Keratinocyte (primary cell): ENCODE data around the gene CHST13. TPM values are rescaled to one million over a fixed set of nuclear protein-coding genes. Genes with fewer than 3 reads are reported as not detected.

ENCODE experiments used
- DNase-seq: peaks from one replicate; pipeline ENCODE4 v3.0.0-alpha.2; 2011; ENCODE audit warnings: low read depth, missing footprints, low spot score
- FAIRE-seq: peaks from 2 replicates; lab custom pipeline; 2011; peaks lifted over from hg19 to GRCh38; lab: Jason Lieb, UNC
- H2AFZ ChIP-seq: 2 replicates; pipeline ENCODE4 v1.6.0; 2012; ENCODE audit warnings: low read length, control low read depth, inconsistent platforms; ENCODE audit not compliant: control insufficient read depth
- H3K27ac ChIP-seq: 2 replicates; pipeline ENCODE4 v1.5.1; 2011; ENCODE audit warnings: low read length; ENCODE audit not compliant: control insufficient read depth, insufficient read depth
- H3K27me3 ChIP-seq: 3 replicates; pipeline ENCODE4 v1.6.0; 2011; ENCODE audit warnings: low read length; ENCODE audit not compliant: control insufficient read depth, insufficient read depth; ENCODE audit errors: extremely low read depth
- H3K36me3 ChIP-seq, 2 experiments: 2 replicates in 1 of 2; 3 replicates in 1 of 2; pipeline ENCODE4 v1.5.1; 2011; ENCODE audit warnings: low read length in 2 of 2, mild to moderate bottlenecking in 1 of 2; ENCODE audit not compliant: control insufficient read depth in 2 of 2, insufficient read depth in 2 of 2; ENCODE audit errors: extremely low read depth in 1 of 2
- H3K4me1 ChIP-seq: 3 replicates; pipeline ENCODE4 v1.5.1; 2011; ENCODE audit warnings: low read length; ENCODE audit not compliant: control insufficient read depth, insufficient read depth; ENCODE audit errors: extremely low read depth
- H3K4me2 ChIP-seq: 3 replicates; pipeline ENCODE4 v1.6.0; 2011; ENCODE audit warnings: low read depth, low read length; ENCODE audit not compliant: control insufficient read depth, insufficient read depth; ENCODE audit errors: extremely low read depth
- H3K4me3 ChIP-seq, 3 experiments: fragments of 200-600 bp in 1 of 3; sonication (generic) in 1 of 3; 2 replicates in 2 of 3; 3 replicates in 1 of 3; pipeline ENCODE4 v1.5.1; 2011 to 2016; ENCODE audit warnings: low read length in 3 of 3, mild to moderate bottlenecking in 3 of 3, control low read depth in 2 of 3, inconsistent platforms in 1 of 3, low read depth in 1 of 3, mixed read lengths in 1 of 3, mixed run types in 1 of 3, moderate library complexity in 1 of 3; ENCODE audit not compliant: control insufficient read depth in 2 of 3, insufficient read depth in 2 of 3; ENCODE audit errors: extremely low read depth in 1 of 3
- H3K79me2 ChIP-seq: 2 replicates; pipeline ENCODE4 v1.6.0; 2012; ENCODE audit warnings: low read length; ENCODE audit not compliant: control insufficient read depth, insufficient read depth
- H3K9ac ChIP-seq: 3 replicates; pipeline ENCODE4 v1.6.0; 2011; ENCODE audit warnings: low read length; ENCODE audit not compliant: control insufficient read depth, insufficient read depth; ENCODE audit errors: extremely low read depth
- H3K9me1 ChIP-seq: 3 replicates; pipeline ENCODE4 v1.6.0; 2011; ENCODE audit warnings: low read length; ENCODE audit not compliant: control insufficient read depth, insufficient read depth; ENCODE audit errors: extremely low read depth
- H3K9me3 ChIP-seq: 2 replicates; pipeline ENCODE4 v1.5.1; 2012; ENCODE audit warnings: low read depth, low read length; ENCODE audit not compliant: control insufficient read depth
- H4K20me1 ChIP-seq: 3 replicates; pipeline ENCODE4 v1.6.0; 2011; ENCODE audit warnings: low read length; ENCODE audit not compliant: control insufficient read depth, insufficient read depth; ENCODE audit errors: extremely low read depth
- CTCF ChIP-seq, 3 experiments: IDR thresholded peaks in 1 of 3; conservative IDR thresholded peaks in 1 of 3; optimal IDR thresholded peaks in 1 of 3; 2 replicates in 2 of 3; 3 replicates in 1 of 3; pipeline versions ENCODE3 to v1.5.1; 2011; ENCODE audit warnings: low read length in 3 of 3, mild to moderate bottlenecking in 3 of 3, moderate library complexity in 2 of 3, control low read depth in 1 of 3, inconsistent platforms in 1 of 3; ENCODE audit not compliant: insufficient read depth in 2 of 3; ENCODE audit errors: extremely low read depth in 1 of 3
- EZH2 ChIP-seq: IDR thresholded peaks from one replicate; pipeline ENCODE4 v1.6.1; 2012; ENCODE audit warnings: inconsistent platforms, mild to moderate bottlenecking, low read length, moderate library complexity
- dilution Hi-C: fragments of 300-500 bp; cut with MboI; formaldehyde crosslinking; loops from one replicate; pipeline ENCODE4 v1.7.0; 2020; ENCODE audit warnings: low sequenced_read_pairs; ENCODE audit not compliant: extremely low pct_ligation_motif_present
- polyA plus RNA-seq, 5 experiments: library from polyadenylated mRNA; depleted of rRNA in 3 of 5; stranded (reverse) in 3 of 5; stranded (forward) in 1 of 5; unstranded in 1 of 5; fragments of >200 nt; gene quantifications; 1 replicate in 1 of 5; 2 replicates in 3 of 5; 3 replicates in 1 of 5; pipeline versions ENCODE4 v1.2.1 to v1.2.3, GENCODE V29; 2011 to 2012; ENCODE audit warnings: missing spikeins in 2 of 5, low read depth in 1 of 5, low replicate concordance in 1 of 5

CHST13 gene
- polyA plus RNA-seq, 1 donor (not counting 4 experiments of a cell fraction or from before 2014, with no cell fraction given) = not detected

- H3K27ac ChIP-seq = no peak overlapping the region
- DNase-seq = no peak
- H3K9me1 ChIP-seq = no peaks in the 10 kb centered on the region
- H3K4me1 ChIP-seq = no peaks in the 10 kb centered on the region
- H3K4me3 ChIP-seq = no peak overlapping the region
- no peak for TF ChIP-seq CTCF (optimal IDR thresholded peaks at IDR 0.05 in 1 of 3, IDR thresholded peaks at IDR 0.05 in 1 of 3, conservative IDR thresholded peaks at IDR 0.05 in 1 of 3; ENCODE audit: extremely low read depth in 1 of 3, insufficient read depth in 2 of 3, low read length in 3 of 3)
- TF ChIP-seq EZH2 = no peak
- H4K20me1 ChIP-seq = no peaks in the 10 kb centered on the region
- H3K9ac ChIP-seq = no peak overlapping the region
- no peak overlapping the region for H2AFZ ChIP-seq
- FAIRE-seq = no peak
- dilution Hi-C loops = no loop called here
- H3K79me2 ChIP-seq = no peaks in the 10 kb centered on the region
- no peak overlapping the region for H3K4me2 ChIP-seq
- H3K36me3 ChIP-seq = no peaks in the 10 kb centered on the region
- no peaks in the 10 kb centered on the region for H3K9me3 ChIP-seq
- H3K27me3 ChIP-seq = peaks cover 14% of the 10 kb centered on the region
Measured at GRCh38 chr3:126500016-126500415, 23.9 kb upstream of the CHST13 start.

- no peak overlapping the region for H3K4me2 ChIP-seq
- H3K9ac ChIP-seq = no peak overlapping the region
- H4K20me1 ChIP-seq = no peaks in the 10 kb centered on the region
- no peak for FAIRE-seq
- H3K27ac ChIP-seq = no peak overlapping the region
- H3K27me3 ChIP-seq = peaks cover 14% of the 10 kb centered on the region
- H3K4me3 ChIP-seq = no peak overlapping the region
- dilution Hi-C loops = no loop called here
- H2AFZ ChIP-seq = no peak overlapping the region
- DNase-seq = no peak
- no peaks in the 10 kb centered on the region for H3K9me1 ChIP-seq
- TF ChIP-seq EZH2 = no peak
- no peaks in the 10 kb centered on the region for H3K79me2 ChIP-seq
- H3K4me1 ChIP-seq = no peaks in the 10 kb centered on the region
- no peaks in the 10 kb centered on the region for H3K36me3 ChIP-seq
- H3K9me3 ChIP-seq = no peaks in the 10 kb centered on the region
Measured at GRCh38 chr3:126501054-126501453, 22.9 kb upstream of the CHST13 start.

DNA sequence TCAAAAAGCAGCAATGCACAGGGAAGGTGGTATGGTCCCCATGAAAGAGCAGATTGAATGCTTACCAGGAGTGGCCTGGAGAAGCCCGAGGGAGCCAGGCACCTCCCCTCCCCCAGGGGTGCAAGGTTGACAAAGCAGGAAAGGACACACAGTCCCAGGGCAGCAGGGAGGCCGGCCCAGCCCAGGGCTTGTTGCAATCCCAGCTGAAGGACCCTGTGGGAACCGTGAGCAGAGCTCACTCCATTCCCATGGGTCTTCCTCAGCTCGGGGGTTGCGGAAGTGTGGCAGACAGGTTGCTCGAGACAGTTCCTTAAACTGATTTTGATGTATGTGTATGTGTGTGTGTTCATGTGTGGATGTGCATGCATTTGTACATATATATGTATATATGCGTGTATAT, 22.2 kb upstream of the CHST13 start:
- Histone ChIP-seq H2AFZ (no peak overlapping the region), H3K4me3 (no peak overlapping the region), H3K4me1 (no peaks in the 10 kb centered on the region), H3K79me2 (no peaks in the 10 kb centered on the region), H3K9me1 (no peaks in the 10 kb centered on the region), H3K27me3 (peaks cover 17% of the 10 kb centered on the region), H4K20me1 (no peaks in the 10 kb centered on the region), H3K4me2 (no peak overlapping the region), H3K9ac (no peak overlapping the region), H3K9me3 (no peaks in the 10 kb centered on the region), H3K27ac (no peak overlapping the region), H3K36me3 (no peaks in the 10 kb centered on the region)
- no peak for TF ChIP-seq CTCF (optimal IDR thresholded peaks at IDR 0.05 in 1 of 3, IDR thresholded peaks at IDR 0.05 in 1 of 3, conservative IDR thresholded peaks at IDR 0.05 in 1 of 3; ENCODE audit: extremely low read depth in 1 of 3, insufficient read depth in 2 of 3, low read length in 3 of 3)
- no peak for TF ChIP-seq EZH2
- no peak for DNase-seq
- dilution Hi-C loops = no loop called here
- no peak for FAIRE-seq
